HepG2 (cell line): ENCODE measurements around the gene DMAP1. TPM values are rescaled to one million over a fixed set of nuclear protein-coding genes. Genes with fewer than 3 reads are reported as not detected.

Experiments used
- ADNP ChIP-seq: sonication (generic); formaldehyde crosslinking; IDR thresholded peaks from 2 replicates; pipeline ENCODE4 v1.4.0; 2020; ENCODE audit warnings: missing genetic modification reagents
- AHR ChIP-seq: IDR thresholded peaks from 2 replicates; pipeline ENCODE4 v1.6.1; 2018; ENCODE audit warnings: missing genetic modification reagents, missing compliant biosample characterization
- BCL6 ChIP-seq: IDR thresholded peaks from 2 replicates; pipeline ENCODE4 v1.6.1; 2016; ENCODE audit warnings: missing genetic modification reagents, missing compliant biosample characterization
- GABPA ChIP-seq, 2 experiments: IDR thresholded peaks; 2 replicates each; pipeline ENCODE4 v1.6.1; 2011 to 2016; ENCODE audit warnings: low read depth in 2 of 2, low read length in 1 of 2, missing biosample characterization in 1 of 2, missing genetic modification characterization in 1 of 2
- HDAC1 ChIP-seq: sonication (generic); formaldehyde crosslinking; IDR thresholded peaks from 2 replicates; pipeline ENCODE4 v1.5.1; 2020; ENCODE audit warnings: mild to moderate bottlenecking, missing genetic modification reagents
- SAFB2 ChIP-seq: sonication (generic); formaldehyde crosslinking; IDR thresholded peaks from 2 replicates; pipeline ENCODE4 v1.5.1; 2020; ENCODE audit warnings: missing genetic modification reagents, low read depth, mild to moderate bottlenecking, borderline replicate concordance
- SP5 ChIP-seq: IDR thresholded peaks from 2 replicates; pipeline ENCODE4 v1.6.1; 2016; ENCODE audit warnings: low read depth, borderline replicate concordance
- TRIM24 ChIP-seq: sonication (generic); formaldehyde crosslinking; IDR thresholded peaks from 2 replicates; pipeline ENCODE4 v1.8.0; 2022; ENCODE audit warnings: mild to moderate bottlenecking, missing genetic modification reagents
- YY1 ChIP-seq: IDR thresholded peaks from 2 replicates; pipeline ENCODE4 v1.6.1; 2011; ENCODE audit warnings: low read length, low read depth, moderate library complexity, mild to moderate bottlenecking; ENCODE audit not compliant: insufficient read depth, insufficient replicate concordance
- ZFP1 ChIP-seq: IDR thresholded peaks from 2 replicates; pipeline ENCODE4 v1.6.1; 2016
- ZFP90 ChIP-seq: sonication (generic); formaldehyde crosslinking; IDR thresholded peaks from 2 replicates; pipeline ENCODE4 v1.8.0; 2022; ENCODE audit warnings: missing genetic modification reagents, mild to moderate bottlenecking, inconsistent platforms, borderline replicate concordance
- ZNF10 ChIP-seq: sonication (generic); formaldehyde crosslinking; IDR thresholded peaks from 2 replicates; pipeline ENCODE4 v1.4.0; 2020; ENCODE audit warnings: mild to moderate bottlenecking, low read depth, missing genetic modification reagents, borderline replicate concordance
- ZNF143 ChIP-seq: sonication (generic); formaldehyde crosslinking; IDR thresholded peaks from 2 replicates; pipeline ENCODE4 v1.4.0; 2020; ENCODE audit warnings: missing genetic modification reagents
- ZNF660 ChIP-seq: sonication (generic); formaldehyde crosslinking; IDR thresholded peaks from 2 replicates; pipeline ENCODE4 v1.5.1; 2020; ENCODE audit warnings: mild to moderate bottlenecking, low read depth, missing genetic modification reagents, borderline replicate concordance
- ZNF850 ChIP-seq: sonication (generic); formaldehyde crosslinking; conservative IDR thresholded peaks from 2 replicates; pipeline ENCODE4 v1.9.0; 2021; ENCODE audit warnings: mild to moderate bottlenecking, missing genetic modification reagents
- polyA plus RNA-seq, 8 experiments: library from polyadenylated mRNA; depleted of rRNA in 3 of 8; stranded (reverse) in 7 of 8; unstranded in 1 of 8; fragments of >200 nt; fragmentation: Illumina TruSeq in 4 of 8; extraction: Trizol in 4 of 8; gene quantifications; 2 replicates each; pipeline versions ENCODE4 v1.2.1 to v1.2.3, GENCODE V29; 2011 to 2016; ENCODE audit warnings: low read depth in 4 of 8, missing spikeins in 1 of 8, mixed read lengths in 1 of 8; ENCODE audit not compliant: insufficient read depth in 1 of 8
- total RNA-seq, 5 experiments: library from RNA; depleted of rRNA; stranded (reverse); fragments of >200 nt; fragmentation: Illumina TruSeq; extraction: Trizol; gene quantifications; 2 replicates each; pipeline ENCODE4 v1.2.3, GENCODE V29; 2016; ENCODE audit warnings: low read depth in 1 of 5
- TF ChIP-seq, protein P1 (sequence below): sonication (generic); formaldehyde crosslinking; IDR thresholded peaks from 2 replicates; pipeline ENCODE4 v1.5.0; 2020; ENCODE audit warnings: missing genetic modification reagents, mild to moderate bottlenecking, borderline replicate concordance
- TF ChIP-seq, protein P2 (sequence below): sonication (generic); formaldehyde crosslinking; IDR thresholded peaks from 2 replicates; pipeline ENCODE4 v1.4.0; 2020; ENCODE audit warnings: missing genetic modification reagents
- TF ChIP-seq, protein P3 (sequence below): sonication (generic); formaldehyde crosslinking; IDR thresholded peaks from 2 replicates; pipeline ENCODE4 v1.5.0; 2020; ENCODE audit warnings: missing genetic modification reagents
- TF ChIP-seq, protein P4 (sequence below): sonication (generic); formaldehyde crosslinking; IDR thresholded peaks from 2 replicates; pipeline ENCODE4 v1.4.0; 2020; ENCODE audit warnings: missing genetic modification reagents, borderline replicate concordance

DMAP1 gene
- total and polyA plus RNA-seq, 2 of the 13 experiments (the other 11 are each of a cell fraction or from before 2014, with no cell fraction given), result 17.6 to 32.7 TPM

DNA sequence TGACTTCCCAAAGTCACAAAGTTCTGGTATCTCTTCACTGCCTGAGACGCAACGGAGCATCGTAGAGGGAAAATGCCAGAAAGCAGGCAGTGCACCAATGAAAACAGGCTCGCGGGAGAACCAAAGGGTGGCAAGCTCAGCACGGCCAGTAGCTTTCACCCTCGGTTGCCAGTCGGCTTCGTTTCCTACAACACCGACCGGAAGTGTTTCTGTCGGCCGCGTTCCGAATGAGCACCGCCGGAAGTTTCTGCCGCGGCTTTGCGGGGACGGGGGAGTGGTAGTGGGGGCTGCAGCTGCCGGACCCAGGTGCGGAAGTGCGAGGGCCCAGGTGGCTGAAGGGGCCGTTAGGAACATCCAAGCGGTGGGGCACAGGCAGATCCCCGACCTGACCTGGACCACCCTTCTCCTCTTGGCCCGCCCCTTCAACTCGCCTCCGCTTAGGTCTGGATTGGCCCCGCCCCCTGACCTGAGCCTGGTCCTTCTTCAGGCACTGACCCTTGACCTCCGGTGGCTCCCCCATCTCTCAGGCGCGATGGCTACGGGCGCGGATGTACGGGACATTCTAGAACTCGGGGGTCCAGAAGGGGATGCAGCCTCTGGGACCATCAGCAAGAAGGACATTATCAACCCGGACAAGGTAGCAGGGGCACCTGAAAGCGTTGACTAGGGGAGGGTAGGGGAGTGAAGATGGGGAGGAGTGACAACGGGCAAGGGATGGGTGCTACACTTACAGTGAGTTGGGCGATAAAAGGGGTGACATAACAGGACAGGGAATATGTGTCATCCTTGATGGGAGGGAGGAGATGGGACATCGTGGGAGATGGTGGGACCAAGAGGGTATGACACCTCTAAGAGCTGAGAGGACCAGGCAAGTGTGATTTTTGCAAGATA is at the start of gene DMAP1 (continued):
- TF ChIP-seq, protein P1, sequence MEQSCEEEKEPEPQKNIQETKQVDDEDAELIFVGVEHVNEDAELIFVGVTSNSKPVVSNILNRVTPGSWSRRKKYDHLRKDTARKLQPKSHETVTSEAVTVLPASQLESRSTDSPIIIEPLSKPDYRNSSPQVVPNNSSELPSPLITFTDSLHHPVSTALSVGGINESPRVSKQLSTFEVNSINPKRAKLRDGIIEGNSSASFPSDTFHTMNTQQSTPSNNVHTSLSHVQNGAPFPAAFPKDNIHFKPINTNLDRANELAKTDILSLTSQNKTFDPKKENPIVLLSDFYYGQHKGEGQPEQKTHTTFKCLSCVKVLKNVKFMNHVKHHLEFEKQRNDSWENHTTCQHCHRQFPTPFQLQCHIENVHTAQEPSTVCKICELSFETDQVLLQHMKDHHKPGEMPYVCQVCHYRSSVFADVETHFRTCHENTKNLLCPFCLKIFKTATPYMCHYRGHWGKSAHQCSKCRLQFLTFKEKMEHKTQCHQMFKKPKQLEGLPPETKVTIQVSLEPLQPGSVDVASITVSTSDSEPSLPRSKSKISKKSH (CRISPR knock-in tag), result peak; percentile 93; the same call in 1 of the 2 replicates
- TF ChIP-seq TRIM24 (no peak), SAFB2 (CRISPR knock-in tag) (peak; percentile 65; the same call in 1 of the 2 replicates), BCL6 (CRISPR knock-in tag) (peak; percentile 67; the same call in 1 of the 2 replicates), ZNF660 (CRISPR knock-in tag) (0 out of 2 replicates have a peak, but pooled peaks have one; percentile 34), SP5 (CRISPR knock-in tag) (peak; percentile 30; the same call in 1 of the 2 replicates), HDAC1 (peak; percentile 75; the same call in 1 of the 2 replicates), ZNF10 (no peak), YY1 (peak; percentile 85), ZFP1 (peak; percentile 86; the same call in 1 of the 2 replicates), ZNF850 (CRISPR knock-in tag) (no peak), ZNF143 (CRISPR knock-in tag) (peak; percentile 65; the same call in 1 of the 2 replicates), AHR (CRISPR knock-in tag) (0 out of 2 replicates have a peak, but pooled peaks have one; percentile 48), ADNP (CRISPR knock-in tag) (0 out of 2 replicates have a peak, but pooled peaks have one; percentile 67), GABPA (IDR thresholded peaks at IDR 0.05; ENCODE audit: low read depth, low read length) (peak; percentile 100), GABPA (CRISPR knock-in tag; IDR thresholded peaks at IDR 0.05; ENCODE audit: low read depth) (peak; percentile 100), ZFP90 (CRISPR knock-in tag) (peak; percentile 92)
- TF ChIP-seq, protein P2, sequence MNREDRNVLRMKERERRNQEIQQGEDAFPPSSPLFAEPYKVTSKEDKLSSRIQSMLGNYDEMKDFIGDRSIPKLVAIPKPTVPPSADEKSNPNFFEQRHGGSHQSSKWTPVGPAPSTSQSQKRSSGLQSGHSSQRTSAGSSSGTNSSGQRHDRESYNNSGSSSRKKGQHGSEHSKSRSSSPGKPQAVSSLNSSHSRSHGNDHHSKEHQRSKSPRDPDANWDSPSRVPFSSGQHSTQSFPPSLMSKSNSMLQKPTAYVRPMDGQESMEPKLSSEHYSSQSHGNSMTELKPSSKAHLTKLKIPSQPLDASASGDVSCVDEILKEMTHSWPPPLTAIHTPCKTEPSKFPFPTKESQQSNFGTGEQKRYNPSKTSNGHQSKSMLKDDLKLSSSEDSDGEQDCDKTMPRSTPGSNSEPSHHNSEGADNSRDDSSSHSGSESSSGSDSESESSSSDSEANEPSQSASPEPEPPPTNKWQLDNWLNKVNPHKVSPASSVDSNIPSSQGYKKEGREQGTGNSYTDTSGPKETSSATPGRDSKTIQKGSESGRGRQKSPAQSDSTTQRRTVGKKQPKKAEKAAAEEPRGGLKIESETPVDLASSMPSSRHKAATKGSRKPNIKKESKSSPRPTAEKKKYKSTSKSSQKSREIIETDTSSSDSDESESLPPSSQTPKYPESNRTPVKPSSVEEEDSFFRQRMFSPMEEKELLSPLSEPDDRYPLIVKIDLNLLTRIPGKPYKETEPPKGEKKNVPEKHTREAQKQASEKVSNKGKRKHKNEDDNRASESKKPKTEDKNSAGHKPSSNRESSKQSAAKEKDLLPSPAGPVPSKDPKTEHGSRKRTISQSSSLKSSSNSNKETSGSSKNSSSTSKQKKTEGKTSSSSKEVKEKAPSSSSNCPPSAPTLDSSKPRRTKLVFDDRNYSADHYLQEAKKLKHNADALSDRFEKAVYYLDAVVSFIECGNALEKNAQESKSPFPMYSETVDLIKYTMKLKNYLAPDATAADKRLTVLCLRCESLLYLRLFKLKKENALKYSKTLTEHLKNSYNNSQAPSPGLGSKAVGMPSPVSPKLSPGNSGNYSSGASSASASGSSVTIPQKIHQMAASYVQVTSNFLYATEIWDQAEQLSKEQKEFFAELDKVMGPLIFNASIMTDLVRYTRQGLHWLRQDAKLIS (CRISPR knock-in tag), result 0 out of 2 replicates have a peak, but pooled peaks have one; percentile 47
- TF ChIP-seq, protein P3, sequence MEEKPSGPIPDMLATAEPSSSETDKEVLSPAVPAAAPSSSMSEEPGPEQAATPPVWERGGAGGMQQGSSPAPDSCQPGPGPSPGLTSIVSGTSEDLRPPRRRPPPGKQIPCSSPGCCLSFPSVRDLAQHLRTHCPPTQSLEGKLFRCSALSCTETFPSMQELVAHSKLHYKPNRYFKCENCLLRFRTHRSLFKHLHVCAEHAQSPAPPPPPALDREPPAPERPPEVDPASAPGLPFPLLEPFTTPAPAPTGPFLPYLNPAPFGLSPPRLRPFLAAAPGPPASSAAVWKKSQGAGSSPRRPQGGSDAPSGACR (CRISPR knock-in tag), result peak; percentile 57; the same call in 1 of the 2 replicates
- TF ChIP-seq, protein P4, sequence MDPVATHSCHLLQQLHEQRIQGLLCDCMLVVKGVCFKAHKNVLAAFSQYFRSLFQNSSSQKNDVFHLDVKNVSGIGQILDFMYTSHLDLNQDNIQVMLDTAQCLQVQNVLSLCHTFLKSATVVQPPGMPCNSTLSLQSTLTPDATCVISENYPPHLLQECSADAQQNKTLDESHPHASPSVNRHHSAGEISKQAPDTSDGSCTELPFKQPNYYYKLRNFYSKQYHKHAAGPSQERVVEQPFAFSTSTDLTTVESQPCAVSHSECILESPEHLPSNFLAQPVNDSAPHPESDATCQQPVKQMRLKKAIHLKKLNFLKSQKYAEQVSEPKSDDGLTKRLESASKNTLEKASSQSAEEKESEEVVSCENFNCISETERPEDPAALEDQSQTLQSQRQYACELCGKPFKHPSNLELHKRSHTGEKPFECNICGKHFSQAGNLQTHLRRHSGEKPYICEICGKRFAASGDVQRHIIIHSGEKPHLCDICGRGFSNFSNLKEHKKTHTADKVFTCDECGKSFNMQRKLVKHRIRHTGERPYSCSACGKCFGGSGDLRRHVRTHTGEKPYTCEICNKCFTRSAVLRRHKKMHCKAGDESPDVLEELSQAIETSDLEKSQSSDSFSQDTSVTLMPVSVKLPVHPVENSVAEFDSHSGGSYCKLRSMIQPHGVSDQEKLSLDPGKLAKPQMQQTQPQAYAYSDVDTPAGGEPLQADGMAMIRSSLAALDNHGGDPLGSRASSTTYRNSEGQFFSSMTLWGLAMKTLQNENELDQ, result peak; percentile 80; the same call in 1 of the 2 replicates
